HG03280 (cell line): Measurements from ENCODE around the gene FADS1.

Experiments used
- ATAC-seq: cut with Tn5 transposase; IDR thresholded peaks from one replicate; pipeline ENCODE4 v1.9.1; 2021; ENCODE audit warnings: mild to moderate bottlenecking, moderate library complexity; ENCODE audit not compliant: unreplicated experiment

The FADS1 gene

DNA sequence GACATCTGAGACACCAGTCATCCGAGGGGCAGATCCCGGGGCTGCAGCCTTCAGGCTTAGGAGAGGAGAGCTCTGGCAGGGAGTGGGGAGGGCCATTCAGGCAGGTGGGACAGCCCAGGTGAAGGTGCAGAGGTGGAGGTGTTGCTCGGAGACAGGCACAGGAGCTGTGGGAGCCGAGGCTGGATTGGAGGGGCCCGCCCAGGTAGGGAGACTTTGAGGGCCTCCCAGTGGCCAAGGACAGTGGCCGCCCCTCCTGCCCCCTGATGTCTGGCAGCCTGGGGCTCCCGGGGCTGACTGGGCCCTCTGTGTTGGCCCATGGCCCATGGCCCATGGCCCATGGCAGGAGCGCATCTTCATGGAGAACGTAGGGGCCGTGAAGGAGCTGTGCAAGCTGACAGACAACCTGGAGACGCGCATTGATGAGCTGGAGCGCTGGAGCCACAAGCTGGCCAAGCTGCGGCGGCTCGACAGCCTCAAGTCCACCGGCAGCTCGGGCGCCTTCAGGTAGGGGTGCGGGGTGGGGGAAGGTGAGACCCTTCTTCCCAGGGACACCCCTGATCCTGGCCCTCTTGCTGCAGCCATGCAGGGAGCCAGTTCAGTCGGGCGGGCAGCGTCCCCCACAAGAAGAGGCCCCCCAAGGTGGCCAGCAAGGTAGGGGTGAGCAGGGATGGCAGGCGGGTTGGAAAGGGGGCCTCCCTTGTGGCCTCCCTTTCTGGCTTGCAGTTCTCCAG lies 37.7 kb downstream of the FADS1 start:
- no peak for ATAC-seq

GRCh38 chr11:61778357-61778886 lies 38.4 kb downstream of the FADS1 start:
- no peak for ATAC-seq

- ATAC-seq, result no peak
Measured at GRCh38 chr11:61777234-61778090, 39.3 kb downstream of the FADS1 start.

- ATAC-seq, result peak; percentile 51
Measured at GRCh38 chr11:61776561-61777075, 40.2 kb downstream of the FADS1 start.

DNA sequence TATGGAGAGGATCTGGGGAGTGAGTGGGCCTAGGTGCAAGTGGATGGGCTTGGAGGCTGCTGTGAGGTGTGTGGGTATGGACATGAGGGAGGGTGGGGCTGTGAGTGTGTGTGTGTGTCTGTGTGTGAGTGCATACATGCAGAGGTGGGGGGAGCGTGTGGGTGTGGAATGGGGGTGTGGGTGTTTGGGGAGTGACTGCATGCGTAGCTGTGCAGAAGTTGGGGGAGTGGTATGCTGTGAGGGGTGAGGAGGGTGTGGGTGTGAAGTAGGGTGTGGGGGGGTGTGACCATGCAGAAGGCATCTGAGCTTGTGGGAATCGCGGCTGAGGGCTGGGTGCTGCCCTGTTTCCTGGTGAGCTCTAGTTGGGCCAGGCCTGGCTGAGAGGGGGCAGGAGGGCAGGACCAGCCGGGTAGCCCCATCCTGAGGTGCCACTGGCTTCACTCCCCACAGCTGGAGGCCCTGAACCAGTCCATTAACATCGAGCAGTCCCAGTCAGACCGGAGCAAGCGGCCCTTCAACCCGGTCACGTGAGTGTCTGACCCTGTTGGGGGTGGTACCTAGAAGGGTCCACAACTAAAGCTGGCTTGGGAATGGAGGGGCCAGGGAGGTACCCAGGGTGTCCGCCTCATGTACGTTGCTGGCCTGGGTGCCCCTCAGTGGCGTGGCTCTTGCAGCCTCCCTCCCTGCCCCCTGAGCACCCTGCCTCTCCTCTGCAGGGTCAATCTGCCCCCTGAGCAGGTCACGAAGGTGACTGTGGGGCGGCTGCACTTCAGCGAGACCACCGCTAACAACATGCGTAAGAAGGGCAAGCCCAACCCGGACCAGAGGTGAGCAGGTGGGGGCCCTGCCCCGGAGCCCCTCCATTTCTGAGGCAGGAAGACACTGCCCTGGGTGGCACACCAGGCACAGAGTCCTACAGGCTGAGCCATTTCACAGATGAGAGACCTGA lies 40.9 kb downstream of the FADS1 start:
- no peak for ATAC-seq

- ATAC-seq, result no peak
Measured at GRCh38 chr11:61775106-61775505, 41.7 kb downstream of the FADS1 start.

GRCh38 chr11:61774411-61774810 lies 42.4 kb downstream of the FADS1 start:
- ATAC-seq, result no peak

DNA sequence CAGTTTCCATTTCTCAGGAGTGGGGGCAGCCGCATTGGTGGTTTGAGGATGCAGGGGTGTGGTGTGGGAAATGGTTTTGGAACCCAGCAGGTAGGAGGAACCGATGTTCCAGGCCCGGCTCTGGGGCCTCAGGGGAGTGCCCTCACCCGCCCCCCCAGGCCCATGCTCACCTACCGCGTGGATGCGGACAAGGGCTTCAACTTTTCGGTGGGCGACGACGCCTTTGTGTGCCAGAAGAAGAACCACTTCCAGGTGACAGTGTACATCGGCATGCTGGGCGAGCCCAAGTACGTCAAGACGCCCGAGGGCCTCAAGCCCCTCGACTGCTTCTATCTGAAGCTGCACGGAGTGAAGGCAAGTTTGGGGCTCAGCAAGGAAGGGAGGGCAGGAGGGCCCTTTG lies 43.0 kb downstream of the FADS1 start:
- no peak for ATAC-seq

DNA sequence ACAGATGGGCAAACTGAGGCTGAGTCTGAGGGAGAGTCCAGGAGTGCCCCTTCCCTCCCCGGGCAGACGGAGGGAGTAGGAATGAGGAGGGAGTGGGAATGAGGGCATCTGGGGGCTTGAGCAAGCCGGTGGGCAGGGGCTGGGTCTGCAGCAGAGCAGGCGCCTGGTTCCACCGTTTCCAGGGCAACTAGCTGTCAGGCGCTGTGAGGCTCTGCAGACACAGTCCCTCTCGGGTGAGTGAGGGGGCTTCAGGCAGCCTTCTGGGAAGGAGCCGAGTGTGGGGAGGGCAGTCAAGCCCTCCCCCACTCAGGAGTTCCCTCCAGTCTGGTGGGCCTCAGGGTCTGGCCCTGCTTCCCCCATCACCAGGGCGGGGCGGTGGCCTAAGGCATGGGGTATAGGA lies 43.4 kb downstream of the FADS1 start:
- no peak for ATAC-seq

- ATAC-seq, result no peak
Measured at GRCh38 chr11:61771985-61772455, 44.8 kb downstream of the FADS1 start.

GRCh38 chr11:61771195-61771894 lies 45.5 kb downstream of the FADS1 start:
- no peak for ATAC-seq

DNA sequence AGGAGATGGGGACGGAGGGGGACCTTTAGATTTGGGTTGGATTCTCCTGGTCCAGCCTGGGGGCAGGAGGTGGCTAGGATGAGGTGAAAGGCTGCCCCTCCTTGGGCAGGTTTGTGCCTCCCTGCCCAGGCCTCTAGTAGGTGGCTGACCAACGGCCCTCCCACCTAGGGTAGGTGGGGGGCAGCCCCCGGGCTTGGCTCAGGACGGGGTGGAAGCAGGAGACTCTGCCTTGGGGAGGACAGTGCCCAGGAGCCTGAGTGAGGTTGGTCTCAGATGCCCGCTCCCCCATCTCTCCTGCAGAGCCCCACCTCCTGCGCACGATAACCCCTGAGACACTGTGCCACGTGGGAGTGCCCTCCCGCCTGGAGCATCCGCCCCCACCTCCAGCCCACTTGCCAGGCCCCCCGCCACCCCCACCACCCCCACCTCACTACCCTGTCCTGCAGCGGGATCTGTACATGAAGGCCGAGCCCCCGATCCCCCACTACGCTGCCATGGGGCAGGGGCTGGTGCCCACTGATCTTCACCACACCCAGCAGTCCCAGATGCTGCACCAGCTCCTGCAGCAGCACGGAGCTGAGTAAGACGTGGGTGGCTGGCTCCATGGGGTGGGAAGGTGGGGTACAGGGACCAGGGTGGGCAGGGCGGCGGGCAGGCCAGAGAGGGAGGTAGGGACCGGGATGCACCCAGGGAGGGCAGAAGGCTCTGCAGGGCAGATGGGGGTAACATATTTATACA lies 46.7 kb downstream of the FADS1 start:
- ATAC-seq, result no peak

GRCh38 chr11:61769169-61769920 lies 47.5 kb downstream of the FADS1 start:
- no peak for ATAC-seq

GRCh38 chr11:61768376-61769076 lies 48.3 kb downstream of the FADS1 start:
- no peak for ATAC-seq

GRCh38 chr11:61766353-61766841 lies 50.4 kb downstream of the FADS1 start:
- ATAC-seq, result no peak

GRCh38 chr11:61765550-61766253 lies 51.1 kb downstream of the FADS1 start:
- no peak for ATAC-seq
